Measurements from ENCODE around the gene CNEP1R1. TPM values are rescaled to one million over a fixed set of nuclear protein-coding genes. Genes with fewer than 3 reads are reported as not detected.

The CNEP1R1 gene
- total RNA-seq, 2 experiments from 2014 or later = 36.6 to 46.3 TPM

DNA sequence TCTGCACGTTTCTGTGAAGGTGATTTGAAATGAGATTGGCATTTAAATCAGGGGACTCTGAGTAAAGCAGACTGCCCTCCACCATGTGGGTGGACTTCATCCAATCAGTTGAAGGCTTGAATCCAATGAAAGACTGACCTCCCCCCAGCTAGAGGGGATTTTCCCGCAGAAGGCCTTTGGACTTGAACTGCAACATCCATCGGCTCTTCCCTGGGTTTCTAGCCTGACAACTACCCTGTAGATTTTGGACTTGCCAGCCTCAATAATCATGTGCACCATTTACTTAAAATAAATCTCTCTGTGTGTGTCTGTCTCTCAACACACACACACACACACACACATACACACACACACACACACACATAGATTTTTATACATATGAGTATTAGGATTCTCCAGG is 23.9 kb upstream of the CNEP1R1 start:
- H3K27ac Mint-ChIP-seq = no peak overlapping the region
- no peak overlapping the region for H3K4me3 Mint-ChIP-seq
- H3K27me3 Mint-ChIP-seq = peaks cover 18% of the 10 kb centered on the region
- intact Hi-C loops (cut with DNase I, micrococcal nuclease) = no loop called here
- POLR2A ChIA-PET = no interaction called here
- CTCF ChIA-PET = no interaction called here
- Histone ChIP-seq H3K4me1 (ENCODE audit: insufficient read depth, low read length) (no peaks in the 10 kb centered on the region), H3K4me3 (ENCODE audit: low read length) (no peak overlapping the region), H3K36me3 (ENCODE audit: insufficient read depth, low read length) (no peaks in the 10 kb centered on the region), H3K9me3 (ENCODE audit: control insufficient read depth in 1 of 2, insufficient read depth in 1 of 2, low read length in 2 of 2) (no peaks in the 10 kb centered on the region), H3K27ac (ENCODE audit: low read depth in 1 of 2, low read length in 2 of 2) (no peak overlapping the region), H3K27me3 (ENCODE audit: control insufficient read depth in 1 of 2, insufficient read depth in 2 of 2, low read length in 2 of 2) (no peaks in the 10 kb centered on the region)
- no peak for DNase-seq
- no peaks in the 10 kb centered on the region for H3K4me1 Mint-ChIP-seq (ENCODE audit: low read depth)
- no peaks in the 10 kb centered on the region for H3K9me3 Mint-ChIP-seq
- TF ChIP-seq, protein P1, sequence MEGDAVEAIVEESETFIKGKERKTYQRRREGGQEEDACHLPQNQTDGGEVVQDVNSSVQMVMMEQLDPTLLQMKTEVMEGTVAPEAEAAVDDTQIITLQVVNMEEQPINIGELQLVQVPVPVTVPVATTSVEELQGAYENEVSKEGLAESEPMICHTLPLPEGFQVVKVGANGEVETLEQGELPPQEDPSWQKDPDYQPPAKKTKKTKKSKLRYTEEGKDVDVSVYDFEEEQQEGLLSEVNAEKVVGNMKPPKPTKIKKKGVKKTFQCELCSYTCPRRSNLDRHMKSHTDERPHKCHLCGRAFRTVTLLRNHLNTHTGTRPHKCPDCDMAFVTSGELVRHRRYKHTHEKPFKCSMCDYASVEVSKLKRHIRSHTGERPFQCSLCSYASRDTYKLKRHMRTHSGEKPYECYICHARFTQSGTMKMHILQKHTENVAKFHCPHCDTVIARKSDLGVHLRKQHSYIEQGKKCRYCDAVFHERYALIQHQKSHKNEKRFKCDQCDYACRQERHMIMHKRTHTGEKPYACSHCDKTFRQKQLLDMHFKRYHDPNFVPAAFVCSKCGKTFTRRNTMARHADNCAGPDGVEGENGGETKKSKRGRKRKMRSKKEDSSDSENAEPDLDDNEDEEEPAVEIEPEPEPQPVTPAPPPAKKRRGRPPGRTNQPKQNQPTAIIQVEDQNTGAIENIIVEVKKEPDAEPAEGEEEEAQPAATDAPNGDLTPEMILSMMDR (IDR thresholded peaks at IDR 0.05) = no peak
- H3K36me3 Mint-ChIP-seq (ENCODE audit: low read depth) = no peaks in the 10 kb centered on the region
- ATAC-seq (ENCODE audit: poor library complexity) = no peak

DNA sequence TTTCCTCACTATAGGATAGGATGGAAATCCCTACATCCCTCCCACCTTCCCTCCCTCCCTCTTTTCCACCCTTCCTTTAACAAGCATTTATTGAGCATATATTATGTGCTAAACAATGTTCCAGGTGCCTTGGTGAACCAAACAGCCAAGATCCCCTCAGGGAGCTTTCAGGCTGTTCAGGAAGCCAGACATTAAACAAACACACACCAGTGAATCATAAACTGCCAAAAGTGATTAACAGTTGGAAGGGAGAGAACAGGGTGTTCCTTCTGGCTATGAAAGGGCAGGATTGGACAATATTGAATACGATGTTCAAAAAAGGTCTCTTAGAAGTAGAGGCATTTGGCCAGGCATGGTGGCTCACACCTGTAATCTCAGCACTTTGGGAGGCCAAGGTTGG is 22.8 kb upstream of the CNEP1R1 start:
- TF ChIP-seq, protein P1 (IDR thresholded peaks at IDR 0.05) = no peak
- DNase-seq = no peak
- Histone ChIP-seq H3K4me3 (ENCODE audit: low read length) (no peak overlapping the region), H3K27me3 (ENCODE audit: control insufficient read depth in 1 of 2, insufficient read depth in 2 of 2, low read length in 2 of 2) (no peaks in the 10 kb centered on the region), H3K36me3 (ENCODE audit: insufficient read depth, low read length) (no peaks in the 10 kb centered on the region), H3K27ac (ENCODE audit: low read depth in 1 of 2, low read length in 2 of 2) (no peak overlapping the region), H3K9me3 (ENCODE audit: control insufficient read depth in 1 of 2, insufficient read depth in 1 of 2, low read length in 2 of 2) (no peaks in the 10 kb centered on the region), H3K4me1 (ENCODE audit: insufficient read depth, low read length) (no peaks in the 10 kb centered on the region)
- POLR2A ChIA-PET = no interaction called here
- CTCF ChIA-PET = no interaction called here
- Mint-ChIP-seq H3K27ac (no peak overlapping the region), H3K4me3 (no peak overlapping the region), H3K4me1 (ENCODE audit: low read depth) (no peaks in the 10 kb centered on the region), H3K36me3 (ENCODE audit: low read depth) (no peaks in the 10 kb centered on the region), H3K9me3 (no peaks in the 10 kb centered on the region), H3K27me3 (peaks cover 18% of the 10 kb centered on the region)
- ATAC-seq (ENCODE audit: poor library complexity) = no peak
- intact Hi-C loops (cut with DNase I, micrococcal nuclease) = no loop called here

DNA sequence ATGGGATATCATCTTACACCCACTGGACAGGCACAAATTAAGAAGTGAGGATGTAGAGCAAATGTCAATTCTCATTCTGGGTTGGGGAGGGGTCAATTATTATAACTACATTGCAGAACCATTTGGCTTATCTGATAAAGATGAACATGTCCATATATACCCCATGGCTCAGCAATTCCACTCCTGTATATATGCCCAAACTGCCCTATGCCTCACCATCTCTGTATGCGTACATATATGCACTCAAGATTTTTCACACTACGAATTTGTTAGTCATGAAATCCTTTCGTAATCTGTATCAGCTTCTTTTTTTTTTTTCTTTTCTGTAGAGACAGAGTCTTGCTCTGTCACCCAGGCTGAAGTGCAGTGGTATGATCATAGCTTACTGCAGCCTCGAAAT is 20.8 kb upstream of the CNEP1R1 start:
- DNase-seq (no peak), ATAC-seq (ENCODE audit: poor library complexity) (no peak)
- Histone ChIP-seq H3K9me3 (ENCODE audit: control insufficient read depth in 1 of 2, insufficient read depth in 1 of 2, low read length in 2 of 2) (peaks cover 0 to 4% of the 10 kb centered on the region in 2 experiments), H3K27me3 (ENCODE audit: control insufficient read depth in 1 of 2, insufficient read depth in 2 of 2, low read length in 2 of 2) (no peaks in the 10 kb centered on the region), H3K36me3 (ENCODE audit: insufficient read depth, low read length) (no peaks in the 10 kb centered on the region), H3K4me1 (ENCODE audit: insufficient read depth, low read length) (no peaks in the 10 kb centered on the region), H3K27ac (ENCODE audit: low read depth in 1 of 2, low read length in 2 of 2) (no peak overlapping the region), H3K4me3 (ENCODE audit: low read length) (no peak overlapping the region)
- ChIA-PET POLR2A (no interaction called here), CTCF (no interaction called here)
- peaks cover 8% of the 10 kb centered on the region for H3K27me3 Mint-ChIP-seq
- no peaks in the 10 kb centered on the region for H3K9me3 Mint-ChIP-seq
- TF ChIP-seq, protein P1 (IDR thresholded peaks at IDR 0.05) = no peak
- H3K36me3 Mint-ChIP-seq (ENCODE audit: low read depth) = no peaks in the 10 kb centered on the region
- intact Hi-C loops (cut with DNase I, micrococcal nuclease) = no loop called here
- H3K4me3 Mint-ChIP-seq = no peak overlapping the region
- no peaks in the 10 kb centered on the region for H3K4me1 Mint-ChIP-seq (ENCODE audit: low read depth)
- H3K27ac Mint-ChIP-seq = no peak overlapping the region

Measured in CD4-positive, alpha-beta T cell (primary cell).